NCI-H2107 treated with DMSO at 0.1 percent for 48 hours (cell line): ENCODE results near the gene CCDC6.
A peak's percentile ranks its signal among the peaks of the same experiment; 100 is the strongest.
"Not testable (repeated sequence)": the region's sequence is repeated elsewhere in the genome, so short reads cannot be mapped to it uniquely, and the experiment has no call there.

Source experiments
- DNase-seq: peaks from one replicate; lab custom pipeline; 2025; ENCODE audit not compliant: unreplicated experiment; lab: John Stamatoyannopoulos, UW

The CCDC6 gene

GRCh38 chr10:59812519-59813122 is 93.7 kb downstream of the CCDC6 start:
- DNase-seq: no peak

GRCh38 chr10:59809644-59809974 is 96.7 kb downstream of the CCDC6 start:
- no peak for DNase-seq

DNA sequence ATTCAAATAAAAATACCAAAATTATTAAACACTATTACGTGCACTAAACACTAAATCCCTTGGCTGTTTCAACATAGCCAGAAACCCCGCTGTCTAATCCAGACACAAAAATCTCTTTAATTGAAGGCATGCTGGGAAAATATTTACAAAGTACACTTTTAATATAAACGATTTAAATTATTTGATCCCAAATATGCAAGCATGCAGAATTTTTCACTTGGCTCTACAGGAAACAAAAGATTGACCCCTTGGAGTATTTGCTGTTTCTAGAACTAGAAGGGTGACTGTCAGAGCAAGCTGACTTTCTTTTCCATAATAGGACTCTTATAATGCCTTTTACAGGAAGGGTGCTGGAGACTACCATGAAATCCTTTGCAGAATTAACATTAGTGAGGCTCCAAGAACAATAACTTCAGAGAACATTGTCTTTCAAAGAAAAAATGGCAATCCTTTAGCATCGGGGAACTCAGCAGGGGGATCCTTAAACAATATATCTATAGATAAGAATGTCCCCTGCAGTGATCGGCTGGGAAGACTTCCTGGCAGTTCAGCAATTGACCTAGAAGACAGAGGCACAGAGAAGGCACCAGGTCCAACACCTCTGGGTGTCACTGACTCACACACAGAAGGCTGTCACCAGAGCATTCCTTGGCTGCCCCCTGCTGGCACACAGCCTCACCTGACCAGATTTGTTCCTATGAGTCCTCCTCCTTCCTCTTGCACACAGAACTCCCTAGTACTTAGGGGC is 97.3 kb downstream of the CCDC6 start:
- peak; percentile 8 for DNase-seq

DNA sequence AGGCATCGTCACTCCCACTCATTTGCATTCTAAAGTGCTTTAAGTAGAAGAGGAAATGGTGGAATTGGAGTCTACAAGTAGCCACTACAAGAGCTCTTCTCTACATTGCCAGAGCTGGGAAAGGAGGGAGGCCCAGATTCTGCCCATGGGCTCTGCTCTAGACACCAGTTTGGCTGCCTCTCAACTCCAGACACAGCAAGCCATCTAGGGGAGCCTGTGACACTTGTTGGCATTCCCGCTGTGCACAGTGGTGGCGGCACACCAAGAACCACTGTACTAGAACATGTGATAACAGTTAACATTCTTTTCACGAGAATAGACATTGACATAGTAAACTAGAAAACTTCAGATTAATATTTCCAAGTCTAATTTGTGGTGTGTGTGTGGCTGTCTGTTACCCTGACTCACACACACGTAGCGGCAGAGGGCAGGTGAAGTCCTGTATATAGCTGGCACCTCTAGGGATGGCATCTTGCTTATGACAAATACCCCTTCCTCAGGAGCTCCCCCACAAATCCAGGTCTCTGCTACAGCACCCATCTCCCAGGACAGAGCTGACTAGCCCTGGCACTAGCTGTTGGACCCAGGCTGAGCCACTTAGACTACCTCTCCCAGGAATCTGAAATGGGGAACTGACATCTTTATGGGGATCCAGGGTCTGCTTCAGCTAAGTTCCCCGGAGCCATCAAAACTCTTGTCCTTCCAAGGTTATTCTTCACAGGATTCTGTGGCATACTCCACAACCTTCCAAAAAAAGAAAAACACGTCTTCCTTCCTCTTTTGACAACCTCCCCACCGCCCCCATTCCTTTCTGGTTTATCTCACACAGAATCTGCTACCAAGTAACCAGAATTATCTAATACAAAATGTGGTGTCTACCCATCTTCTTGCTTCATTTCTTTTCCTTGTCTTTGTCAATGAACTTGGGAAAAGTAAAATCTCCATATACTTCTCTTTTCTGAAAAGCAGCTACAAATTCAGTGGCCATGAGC is 98.4 kb downstream of the CCDC6 start:
- DNase-seq: no peak

GRCh38 chr10:59805014-59805413 is 101.3 kb downstream of the CCDC6 start:
- no peak for DNase-seq

DNA sequence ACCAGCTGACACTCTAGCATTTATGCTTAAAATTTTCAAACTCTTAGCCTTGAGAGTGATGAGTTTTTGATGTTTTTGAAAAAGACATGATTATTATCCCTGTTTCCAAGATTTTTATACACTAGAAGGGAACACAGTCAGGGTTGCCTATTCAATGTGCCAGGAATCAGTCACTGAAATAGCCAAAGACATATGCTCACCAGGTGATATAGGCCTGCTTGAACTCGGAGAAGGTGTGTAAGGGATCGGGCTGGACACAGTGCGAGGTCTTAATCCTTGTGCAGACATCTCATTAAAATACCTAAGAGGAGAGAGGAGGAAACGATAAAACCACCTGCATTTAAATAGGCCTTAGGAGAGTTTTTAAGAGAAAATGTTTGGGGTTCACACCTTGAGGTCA is 102.1 kb downstream of the CCDC6 start:
- DNase-seq: no peak

GRCh38 chr10:59803714-59804113 is 102.6 kb downstream of the CCDC6 start:
- DNase-seq: no peak

DNA sequence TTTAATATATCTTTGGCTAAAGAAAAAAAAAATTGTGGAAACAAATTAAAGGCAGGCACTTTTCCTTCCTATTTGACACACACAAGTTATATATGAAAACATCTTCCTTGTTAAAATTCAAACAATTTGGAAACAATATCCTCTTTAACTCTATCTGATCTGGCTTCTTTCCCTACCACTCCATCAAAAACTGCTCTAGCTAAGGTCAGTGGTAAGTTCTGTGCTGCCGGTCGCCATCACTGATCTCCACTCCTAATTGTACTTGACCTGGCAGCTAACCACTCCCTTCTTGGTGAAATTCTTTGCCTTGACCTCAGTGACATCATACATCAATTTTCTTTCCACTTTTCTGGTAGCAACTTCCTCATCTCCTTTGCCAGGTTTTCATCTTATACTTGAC is 105.2 kb downstream of the CCDC6 start:
- no peak for DNase-seq

GRCh38 chr10:59799421-59799820 is 106.9 kb downstream of the CCDC6 start:
- DNase-seq: no peak

DNA sequence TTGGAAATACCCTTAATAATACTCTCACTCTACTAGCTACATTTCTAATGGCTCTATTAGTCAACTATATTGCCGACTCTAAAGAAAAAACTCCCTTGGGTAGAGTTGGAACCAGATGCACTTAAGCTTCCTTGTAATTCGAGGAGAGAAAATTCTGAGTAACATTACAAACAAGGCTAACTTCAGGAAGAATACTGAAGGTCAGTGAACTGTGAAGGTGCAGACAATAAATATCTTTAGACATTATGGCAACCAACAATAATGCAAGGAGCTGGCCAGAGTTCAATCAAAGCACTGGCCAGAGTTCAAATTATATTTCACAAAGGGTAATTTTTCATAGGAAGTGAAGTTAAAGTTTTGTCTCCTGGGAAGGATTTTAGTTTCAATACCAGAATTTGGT is 112.4 kb downstream of the CCDC6 start:
- no peak for DNase-seq

DNA sequence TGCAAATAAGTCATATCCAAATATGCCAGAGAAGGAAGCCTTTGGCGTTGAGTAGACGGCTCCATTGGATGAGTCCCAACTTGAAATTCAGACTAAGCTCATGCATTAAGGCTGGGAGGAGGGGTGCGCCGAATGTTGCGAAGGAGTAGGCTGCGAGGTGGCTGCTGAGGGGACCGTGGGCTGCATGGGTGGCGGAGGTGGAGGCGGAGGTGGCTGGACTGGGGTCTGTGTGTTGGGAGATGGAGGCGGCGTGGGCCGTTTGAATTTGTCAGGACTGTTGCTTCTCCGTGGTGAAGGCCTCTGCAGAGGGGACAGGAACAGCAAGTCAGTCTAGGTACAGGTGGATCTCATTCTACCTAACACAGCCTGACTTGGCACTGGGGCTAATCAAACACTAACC is 113.5 kb downstream of the CCDC6 start:
- no peak for DNase-seq

- DNase-seq: no peak
These were observed 114.8 kb downstream of the CCDC6 start for GRCh38 chr10:59791601-59792000.

DNA sequence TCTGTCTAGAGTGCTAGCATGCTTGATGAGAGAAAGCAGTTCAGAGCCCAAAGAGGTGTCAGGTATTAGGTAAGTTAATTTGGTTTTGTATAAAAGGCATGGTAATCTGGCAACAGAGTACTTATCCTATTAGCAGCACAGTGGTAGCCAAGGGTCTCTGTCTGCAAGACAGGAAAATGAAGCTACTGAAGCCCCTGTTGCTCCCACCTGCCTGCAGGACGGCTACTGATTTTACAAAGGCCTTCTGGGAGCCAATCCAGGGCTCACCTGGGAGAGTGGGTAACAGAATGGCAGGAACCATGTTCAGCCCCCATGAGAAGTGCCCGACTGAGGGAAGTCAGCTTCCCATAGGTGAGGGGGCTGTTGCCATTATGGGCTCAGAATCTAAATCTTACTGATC is 116.3 kb downstream of the CCDC6 start:
- DNase-seq: not testable (repeated sequence)

- DNase-seq: not testable (repeated sequence)
These were observed 117.4 kb downstream of the CCDC6 start for GRCh38 chr10:59788914-59789313.

DNA sequence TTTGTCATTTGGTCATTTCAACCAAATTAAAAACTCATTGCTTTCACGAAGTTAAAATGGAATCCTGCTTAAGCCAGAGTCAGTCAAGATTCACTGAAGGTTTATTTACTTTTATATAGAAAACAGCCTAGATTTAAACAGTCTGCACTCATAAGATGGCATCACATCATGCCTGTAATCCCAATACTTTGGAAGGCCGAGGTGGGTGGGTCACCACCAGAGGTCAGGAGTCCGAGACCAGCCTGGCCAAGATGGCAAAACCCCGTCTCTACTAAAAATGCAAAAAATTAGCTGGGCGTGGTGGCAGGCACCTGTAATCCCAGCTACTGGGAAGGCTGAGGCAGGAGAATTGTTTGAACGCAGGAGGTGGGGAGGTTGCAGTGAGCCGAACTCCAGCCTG is 119.3 kb downstream of the CCDC6 start:
- DNase-seq: not testable (repeated sequence)

DNA sequence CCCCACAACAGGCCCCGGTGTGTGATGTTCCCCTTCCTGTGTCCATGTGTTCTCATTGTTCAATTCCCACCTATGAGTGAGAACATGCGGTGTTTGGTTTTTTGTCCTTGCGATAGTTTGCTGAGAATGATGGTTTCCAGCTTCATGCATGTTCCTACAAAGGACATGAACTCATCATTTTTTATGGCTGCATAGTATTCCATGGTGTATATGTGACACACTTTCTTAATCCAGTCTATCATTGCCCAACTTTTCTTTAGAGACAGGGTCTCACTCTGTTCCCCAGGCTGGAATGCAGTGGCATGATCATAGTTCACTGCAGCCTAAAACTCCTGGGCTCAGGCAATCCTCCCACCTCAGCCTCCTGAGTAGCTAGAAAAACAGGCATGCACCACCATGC is 120.9 kb downstream of the CCDC6 start:
- DNase-seq: not testable (repeated sequence)

DNA sequence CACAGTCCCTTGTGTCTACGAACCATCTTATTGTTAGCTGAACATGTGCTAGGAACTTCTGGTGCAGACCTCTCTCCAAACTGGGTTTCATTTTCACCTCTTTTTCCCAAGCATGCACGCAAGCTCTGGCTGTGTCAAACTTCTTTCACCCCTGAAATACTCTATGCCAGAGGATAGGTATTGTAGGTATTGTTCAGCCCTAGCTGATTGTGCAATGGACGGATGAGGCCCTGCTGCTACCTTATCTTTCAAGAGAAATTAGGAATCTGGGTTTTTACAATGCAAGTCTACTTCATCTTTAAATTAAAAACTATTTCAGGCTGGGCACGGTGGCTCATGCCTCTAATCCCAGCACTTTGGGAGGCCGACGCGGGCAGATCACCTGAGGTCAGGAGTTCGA is 124.8 kb downstream of the CCDC6 start:
- DNase-seq: no peak

GRCh38 chr10:59779756-59780533 is 126.4 kb downstream of the CCDC6 start:
- DNase-seq: no peak

GRCh38 chr10:59774451-59774850 is 131.9 kb downstream of the CCDC6 start:
- no peak for DNase-seq

- no peak for DNase-seq
These were observed 133.3 kb downstream of the CCDC6 start for GRCh38 chr10:59773088-59773487.
